Peyer's patch (tissue), 4 donors: Measurements from ENCODE around the gene PAIP2. TPM values are rescaled to one million over a fixed set of nuclear protein-coding genes. Genes with fewer than 3 reads are reported as not detected.

Experiments
- DNase-seq, 3 donors: peaks; one replicate each; pipeline ENCODE4 v3.0.0-alpha.2; 2017 to 2019
- H3K27ac ChIP-seq, 4 donors: fragments of 200-600 bp; sonication (generic); one replicate each; pipeline ENCODE4 v1.5.1; 2016 to 2019
- H3K27me3 ChIP-seq, 2 donors: fragments of 200-600 bp; sonication (generic); one replicate each; pipeline ENCODE4 v1.5.1; 2019
- H3K36me3 ChIP-seq, 3 donors: fragments of 200-600 bp; sonication (generic); one replicate each; pipeline ENCODE4 v1.5.1; 2016 to 2019
- H3K4me1 ChIP-seq, 4 donors: fragments of 200-600 bp; sonication (generic); one replicate each; pipeline ENCODE4 v1.5.1; 2016 to 2019
- H3K4me3 ChIP-seq, 4 donors: fragments of 200-600 bp; sonication (generic); 1 replicate in 3 of 4; 2 replicates in 1 of 4; pipeline ENCODE4 v1.5.1; 2016 to 2019; ENCODE audit warnings: mild to moderate bottlenecking in 1 of 4
- H3K9me3 ChIP-seq, 4 donors: fragments of 200-600 bp; sonication (generic); one replicate each; pipeline ENCODE4 v1.5.1; 2016 to 2019; ENCODE audit warnings: mild to moderate bottlenecking in 1 of 4
- CTCF ChIP-seq, 6 experiments: fragments of 450-650 bp in 4 of 6; fragments of 200-600 bp in 2 of 6; sonication (generic) in 1 of 6; IDR thresholded peaks; one replicate each; pipeline ENCODE4 v1.5.1; 2017 to 2019; ENCODE audit warnings: antibody characterized with exemption in 6 of 6, mild to moderate bottlenecking in 3 of 6, moderate library complexity in 1 of 6
- POLR2A ChIP-seq, 2 donors: fragments of 450-650 bp; IDR thresholded peaks; one replicate each; pipeline ENCODE4 v1.5.1; 2017; ENCODE audit warnings: antibody characterized with exemption in 2 of 2, mild to moderate bottlenecking in 2 of 2, moderate library complexity in 2 of 2
- total RNA-seq, 4 donors: library from RNA; depleted of rRNA; stranded (reverse); fragments of >200 nt; gene quantifications; one replicate each; pipeline ENCODE4 v1.1.0, GENCODE V29; 2016

Gene PAIP2
- total RNA-seq, 4 donors from 2014 or later, result 24.3 to 77.6 (median 35.6) TPM

- TF ChIP-seq POLR2A (IDR thresholded peaks at IDR 0.05), result no peak
- TF ChIP-seq CTCF (IDR thresholded peaks at IDR 0.05), result no peak
- peak in 1 of 3 donors; percentile 29 for DNase-seq
- H3K27ac ChIP-seq, result no peak overlapping the region
- peaks cover 0 to 12% (median 7%) of the 10 kb centered on the region in 4 donors for H3K4me1 ChIP-seq
- H3K9me3 ChIP-seq, result no peaks in the 10 kb centered on the region
- no peak overlapping the region for H3K4me3 ChIP-seq
- no peaks in the 10 kb centered on the region for H3K27me3 ChIP-seq
- no peaks in the 10 kb centered on the region for H3K36me3 ChIP-seq
These were observed 69.6 kb downstream of the PAIP2 start for GRCh38 chr5:139410993-139411828.

- DNase-seq, result peak in 1 of 3 donors; percentile 6
- Histone ChIP-seq H3K27ac (no peak overlapping the region), H3K36me3 (no peaks in the 10 kb centered on the region), H3K4me3 (no peak overlapping the region), H3K27me3 (no peaks in the 10 kb centered on the region), H3K4me1 (peaks cover 0 to 24% (median 7%) of the 10 kb centered on the region in 4 donors), H3K9me3 (no peaks in the 10 kb centered on the region)
- no peak for TF ChIP-seq CTCF (IDR thresholded peaks at IDR 0.05)
- no peak for TF ChIP-seq POLR2A (IDR thresholded peaks at IDR 0.05)
These were observed 71.5 kb downstream of the PAIP2 start for GRCh38 chr5:139413153-139413552.

- H3K36me3 ChIP-seq, result no peaks in the 10 kb centered on the region
- H3K4me1 ChIP-seq, result peaks cover 0 to 24% (median 9%) of the 10 kb centered on the region in 4 donors
- peak overlapping the region in 2 of 4 donors; percentile 60 to 85 for H3K27ac ChIP-seq
- DNase-seq, result peak in 1 of 3 donors; percentile 14
- H3K27me3 ChIP-seq, result no peaks in the 10 kb centered on the region
- TF ChIP-seq POLR2A (IDR thresholded peaks at IDR 0.05) (no peak), CTCF (IDR thresholded peaks at IDR 0.05) (no peak)
- no peaks in the 10 kb centered on the region for H3K9me3 ChIP-seq
- H3K4me3 ChIP-seq, result no peak overlapping the region
These were observed 72.3 kb downstream of the PAIP2 start for GRCh38 chr5:139413963-139414362.

GRCh38 chr5:139414581-139415130, 73.0 kb downstream of the PAIP2 start:
- DNase-seq, result peak in 1 of 3 donors; percentile 60
- Histone ChIP-seq H3K4me1 (peaks cover 0 to 29% (median 9%) of the 10 kb centered on the region in 4 donors), H3K27ac (peak overlapping the region in 2 of 4 donors; percentile 60 to 85)

More at GRCh38 chr5:139414581-139415130, 73.0 kb downstream of the PAIP2 start:
- Histone ChIP-seq H3K9me3 (no peaks in the 10 kb centered on the region), H3K36me3 (no peaks in the 10 kb centered on the region), H3K27me3 (no peaks in the 10 kb centered on the region), H3K4me3 (no peak overlapping the region)
- TF ChIP-seq POLR2A (IDR thresholded peaks at IDR 0.05) (peak in 1 of 2 donors; percentile 51), CTCF (IDR thresholded peaks at IDR 0.05) (peak in 3 of 6 experiments; percentile 26 to 38 (median 31))
